HG02884 (cell line): ENCODE measurements around the gene KRT80.
"Not testable (repeated sequence)": the region's sequence is repeated elsewhere in the genome, so short reads cannot be mapped to it uniquely, and the experiment has no call there.

Source experiments
- ATAC-seq: cut with Tn5 transposase; IDR thresholded peaks from one replicate; pipeline ENCODE4 v1.9.1; 2021; ENCODE audit warnings: mild to moderate bottlenecking, moderate library complexity; ENCODE audit not compliant: unreplicated experiment

The KRT80 gene

DNA sequence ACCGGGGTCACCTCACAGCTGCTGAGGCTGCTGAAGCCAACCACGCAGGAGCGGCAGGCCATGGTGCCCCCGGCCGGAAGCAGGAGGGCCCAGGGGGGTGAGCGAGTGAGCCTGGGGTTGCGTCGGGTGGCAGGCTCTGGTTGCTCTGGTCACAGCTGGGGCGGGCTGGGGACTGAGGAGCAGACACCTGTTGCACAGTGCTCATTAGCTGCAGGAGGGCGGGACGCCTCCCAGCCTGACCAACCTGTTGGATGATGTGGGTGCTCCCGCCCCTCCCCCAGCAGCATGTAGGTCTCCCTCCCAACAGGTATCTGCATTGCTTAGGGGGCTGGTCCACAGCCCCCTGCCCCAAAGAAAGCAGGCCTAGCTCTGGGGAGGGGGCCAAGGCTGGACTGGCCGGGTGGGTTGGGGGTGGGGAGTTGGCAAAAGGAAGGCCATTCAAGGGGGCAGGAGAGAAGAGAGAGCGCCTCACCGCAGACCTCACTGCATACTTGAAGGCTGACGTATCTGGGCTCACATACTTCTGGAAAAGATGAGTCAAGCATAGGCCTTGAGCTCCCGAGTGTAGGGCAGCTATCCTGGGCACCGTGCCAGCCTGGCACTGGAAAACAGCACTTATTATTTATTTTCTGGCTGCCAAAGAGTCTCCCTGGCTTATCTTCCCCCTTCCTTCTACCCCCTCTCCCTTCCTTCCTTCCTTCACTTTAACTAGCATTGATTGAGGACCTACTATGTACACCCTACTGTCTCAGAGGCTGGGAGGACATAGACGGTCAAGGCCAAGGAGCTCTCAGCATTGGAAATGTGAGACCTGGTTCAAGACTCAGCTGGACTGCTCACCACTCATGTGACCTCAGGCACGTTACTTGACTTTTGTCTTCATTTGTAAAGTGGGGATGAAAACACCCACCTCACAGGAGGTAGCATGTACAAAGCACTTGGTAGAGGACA is at the start of gene KRT80:
TSS of gene KRT80 (minus strand) at position 174 of the 951 bp plus-strand sequence. CDS start at position 62, 112 bp downstream.
- no peak for ATAC-seq

DNA sequence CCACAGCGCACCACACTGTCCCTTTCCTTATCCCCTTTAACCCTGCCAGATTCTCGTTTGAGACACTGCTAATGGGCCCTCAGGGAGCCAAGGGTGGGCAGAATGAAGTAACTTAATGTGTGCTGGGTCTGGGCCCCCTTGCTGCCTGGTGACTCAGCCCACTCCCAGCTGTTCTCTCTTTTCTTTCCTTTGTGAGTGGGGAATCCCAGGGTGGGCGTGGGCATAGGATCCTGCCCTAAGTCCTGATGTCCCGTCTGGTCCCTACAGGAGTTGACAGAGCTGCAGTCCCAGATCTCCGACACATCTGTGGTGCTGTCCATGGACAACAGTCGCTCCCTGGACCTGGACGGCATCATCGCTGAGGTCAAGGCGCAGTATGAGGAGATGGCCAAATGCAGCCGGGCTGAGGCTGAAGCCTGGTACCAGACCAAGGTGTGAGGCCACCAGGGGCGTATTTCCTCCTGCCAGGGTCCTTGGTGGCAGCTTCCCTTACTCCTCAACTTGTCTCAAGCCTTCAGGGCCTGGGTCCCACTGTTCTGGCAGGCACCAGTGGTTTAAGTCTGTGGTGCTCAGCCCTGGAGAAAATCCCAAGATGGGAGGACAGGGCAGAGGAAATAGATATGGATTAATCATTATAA is 49.5 kb upstream of the KRT80 start:
- ATAC-seq = no peak

DNA sequence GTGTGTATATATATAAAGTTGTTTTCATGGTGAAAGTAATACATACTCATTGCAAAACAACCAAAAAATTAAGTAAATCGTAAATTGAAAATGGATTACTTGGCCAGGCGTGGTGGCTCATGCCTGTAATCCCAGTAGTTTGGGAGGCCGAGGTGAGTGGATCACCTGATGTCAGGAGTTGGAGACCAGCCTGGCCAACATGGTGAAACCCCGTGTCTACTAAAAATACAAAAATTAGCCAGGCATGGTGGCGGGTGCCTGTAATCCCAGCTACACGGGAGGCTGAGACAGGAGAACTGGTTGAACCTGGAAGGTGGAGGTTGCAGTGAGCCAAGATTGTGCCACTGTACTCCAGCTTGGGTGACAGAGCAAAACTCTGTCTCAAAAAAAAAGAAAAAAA is 48.4 kb upstream of the KRT80 start:
- not testable (repeated sequence) for ATAC-seq

DNA sequence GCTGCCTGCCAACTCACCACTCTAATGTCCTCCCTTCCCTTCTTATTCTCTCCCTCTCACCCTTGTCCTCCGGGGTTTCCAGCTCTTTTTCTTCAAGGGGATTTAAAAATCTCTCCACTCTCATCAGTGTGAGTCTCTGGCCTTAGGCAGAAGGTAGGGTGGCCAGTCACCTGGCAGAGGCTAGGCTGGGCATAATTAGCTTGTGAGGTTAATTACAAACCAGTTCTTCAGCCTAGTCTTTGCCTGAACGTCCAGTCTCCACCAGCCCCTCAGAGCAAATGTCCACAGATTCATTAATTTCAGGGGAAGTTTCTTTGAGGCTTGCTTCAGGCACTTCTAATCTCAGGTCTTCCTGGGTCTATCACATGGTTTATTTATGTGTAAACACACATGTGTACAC is 48.0 kb upstream of the KRT80 start:
- no peak for ATAC-seq

DNA sequence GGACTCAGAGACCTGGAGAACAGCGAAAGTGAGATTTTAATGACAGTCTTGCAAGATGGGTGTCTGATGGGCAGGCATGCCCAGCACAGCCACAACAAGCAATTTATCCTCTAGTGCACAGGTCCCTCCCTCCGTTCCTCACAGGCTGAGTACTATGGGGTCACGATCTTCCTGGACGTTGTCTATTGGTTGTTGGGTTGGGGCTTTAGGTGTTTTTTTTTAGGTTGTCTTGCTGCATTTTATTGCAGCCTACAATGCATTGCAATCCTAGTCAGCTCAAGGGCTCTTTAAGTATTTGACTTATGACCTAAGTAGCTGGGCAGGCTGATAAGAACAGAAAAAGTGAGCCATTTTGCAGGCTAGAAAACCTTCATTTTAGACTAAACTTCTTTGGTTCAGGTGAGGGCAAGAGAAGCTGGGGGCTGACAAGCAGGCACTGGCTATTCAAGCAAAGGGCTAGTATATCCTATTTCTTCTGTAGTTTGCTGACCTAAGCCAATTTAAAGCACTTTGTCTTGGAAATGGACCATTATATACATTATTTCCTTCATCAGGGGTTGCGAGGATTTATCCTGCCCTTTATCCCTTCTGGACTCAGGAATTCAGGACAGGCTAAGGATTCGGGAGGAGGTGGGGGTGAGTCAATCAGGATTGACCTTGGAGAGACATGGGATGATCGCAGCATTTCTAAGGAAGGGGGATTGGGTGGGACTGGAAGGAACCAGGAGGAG is 47.3 kb upstream of the KRT80 start:
- ATAC-seq = no peak

DNA sequence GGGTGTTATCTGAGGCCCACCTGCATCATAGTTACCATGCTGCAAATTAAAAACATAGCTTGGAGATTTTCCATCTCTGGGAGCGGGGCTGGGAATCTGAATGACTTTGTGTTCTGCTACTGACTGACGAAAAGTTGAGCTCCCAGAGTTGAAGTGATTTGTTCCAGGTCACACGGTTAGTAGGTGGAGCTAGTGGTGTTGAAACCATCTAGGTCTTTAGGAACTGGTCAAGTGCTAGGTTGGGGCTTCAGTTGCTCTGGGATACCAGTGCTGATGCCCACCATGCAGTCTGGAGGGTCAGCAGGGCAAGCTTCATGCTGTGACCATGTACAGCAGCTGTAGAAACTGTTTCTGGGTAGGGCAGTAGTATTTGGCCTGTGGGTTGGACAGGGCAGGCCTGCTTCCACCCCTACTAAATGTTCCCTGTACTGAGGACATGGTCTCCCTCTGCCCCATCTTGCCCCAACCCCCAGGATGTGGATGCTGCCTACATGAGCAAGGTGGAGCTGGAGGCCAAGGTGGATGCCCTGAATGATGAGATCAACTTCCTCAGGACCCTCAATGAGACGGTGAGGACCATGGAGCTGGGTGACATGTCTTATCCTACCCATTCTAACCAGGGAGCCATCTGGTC is 46.5 kb upstream of the KRT80 start:
- no peak for ATAC-seq

DNA sequence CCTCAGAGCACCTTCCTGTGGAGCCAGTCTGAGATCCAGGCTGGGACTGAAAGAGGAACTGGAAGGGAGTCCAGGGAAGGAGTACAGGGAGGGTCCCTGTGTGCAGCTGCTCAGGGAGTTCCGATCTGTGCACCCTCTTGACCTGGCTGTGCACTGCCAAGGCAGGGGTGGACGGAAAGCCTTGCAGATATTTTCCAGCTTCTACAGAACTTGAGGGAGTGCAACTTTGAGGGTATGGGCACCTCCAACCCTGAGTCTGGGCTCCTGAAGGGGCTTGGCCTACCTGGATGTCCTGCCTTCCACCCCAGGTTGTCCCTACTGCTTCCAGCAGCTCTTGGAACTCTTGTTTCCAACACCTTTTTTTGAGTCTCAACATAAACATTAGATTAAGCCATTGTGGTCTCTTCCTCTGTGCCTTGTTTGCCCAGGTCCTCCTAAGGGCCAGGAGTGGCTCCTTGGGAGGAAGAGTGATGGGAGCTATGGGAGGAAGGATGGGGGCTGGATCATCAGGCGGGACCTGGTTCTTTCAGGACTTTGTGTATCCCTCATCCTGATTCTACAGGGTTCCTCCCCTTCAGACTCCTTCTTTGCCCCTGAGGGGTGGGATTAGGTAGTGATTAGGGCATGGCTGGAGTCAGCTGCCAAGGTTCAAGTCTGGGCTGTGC is 44.7 kb upstream of the KRT80 start:
- ATAC-seq = no peak

DNA sequence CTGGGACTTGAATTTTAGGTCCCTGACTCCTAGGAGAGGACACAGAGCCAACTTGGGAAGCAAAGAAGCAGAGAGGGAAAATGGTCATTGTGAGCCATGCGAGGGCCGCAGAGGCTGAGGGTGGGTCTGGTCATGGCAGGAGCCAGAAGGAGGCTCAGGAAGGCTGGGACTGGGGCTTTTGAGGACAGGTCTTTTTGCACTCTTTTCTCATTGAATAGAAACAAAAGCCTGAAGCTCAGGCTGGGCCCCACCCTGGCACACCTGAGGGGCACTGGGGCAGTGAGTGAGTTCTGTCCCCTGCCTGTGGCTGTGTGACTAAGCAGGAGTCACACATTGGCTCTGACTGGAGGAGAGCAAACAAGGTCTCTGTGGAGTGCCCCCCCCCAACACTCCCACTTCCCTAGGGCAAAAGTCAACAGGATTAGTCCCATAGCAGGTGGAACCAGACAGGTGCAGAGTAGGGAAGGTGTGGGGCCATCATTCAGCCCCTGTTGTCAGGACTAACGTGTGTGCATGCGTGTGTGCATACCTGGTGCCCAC is 44.1 kb upstream of the KRT80 start:
- no peak for ATAC-seq

DNA sequence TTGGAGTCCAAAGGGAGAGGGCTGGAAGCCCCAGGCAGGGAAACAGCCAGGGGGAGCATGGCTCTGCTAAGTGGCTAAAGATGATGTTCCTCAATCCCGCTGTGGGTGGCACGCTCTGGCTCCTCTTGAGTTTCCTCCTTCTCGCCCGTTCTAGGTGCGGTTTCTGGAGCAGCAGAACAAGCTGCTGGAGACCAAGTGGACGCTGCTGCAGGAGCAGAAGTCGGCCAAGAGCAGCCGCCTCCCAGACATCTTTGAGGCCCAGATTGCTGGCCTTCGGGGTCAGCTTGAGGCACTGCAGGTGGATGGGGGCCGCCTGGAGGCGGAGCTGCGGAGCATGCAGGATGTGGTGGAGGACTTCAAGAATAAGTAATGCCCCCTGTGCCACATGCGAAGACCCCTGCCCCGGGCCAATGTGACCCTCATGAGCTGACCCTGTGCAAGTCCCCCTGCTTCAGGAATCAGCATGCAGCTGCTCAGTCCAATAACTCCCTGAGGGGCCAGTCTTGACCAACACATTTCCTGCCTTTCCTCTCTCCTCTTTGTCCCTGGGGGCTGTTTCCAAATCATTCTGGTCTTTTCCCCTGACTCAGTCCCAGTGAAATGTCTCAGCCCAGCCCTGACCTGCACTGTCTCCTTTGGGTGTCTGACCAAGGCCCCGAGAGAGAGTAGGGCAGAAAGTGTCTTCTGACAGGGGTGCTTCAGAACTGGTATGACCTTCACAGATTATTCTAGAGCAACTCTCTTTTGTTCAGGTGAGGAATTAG is 43.4 kb upstream of the KRT80 start:
- no peak for ATAC-seq

DNA sequence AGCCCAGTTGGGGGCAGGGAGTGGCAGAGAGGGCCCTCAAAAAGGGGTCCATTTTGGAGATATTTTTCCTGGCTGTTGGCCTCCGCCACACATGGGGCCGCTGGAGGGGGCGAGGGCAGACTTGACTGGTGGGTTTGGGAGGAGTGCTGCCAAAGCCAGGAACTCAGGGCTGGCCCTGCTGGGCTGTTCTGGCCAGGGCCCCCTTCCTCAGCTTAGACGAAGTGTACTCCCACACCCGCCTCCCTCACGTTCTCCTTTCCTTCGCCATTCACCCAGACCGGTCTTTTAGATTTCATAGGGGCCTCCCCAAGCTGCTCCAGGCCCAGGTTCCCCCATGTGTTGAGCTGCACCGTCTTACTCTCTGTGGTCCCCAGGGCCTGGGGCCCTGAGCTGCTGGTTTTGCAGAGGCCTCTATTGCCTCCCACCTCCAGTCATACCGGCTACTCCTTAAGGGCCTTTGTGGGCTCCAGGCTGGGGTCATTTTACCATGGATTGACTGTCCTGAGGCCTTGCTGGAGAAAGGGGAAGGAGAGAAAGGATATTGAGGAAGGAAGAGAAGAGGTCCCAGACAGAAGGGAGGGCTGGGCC is 42.5 kb upstream of the KRT80 start:
- ATAC-seq = no peak

DNA sequence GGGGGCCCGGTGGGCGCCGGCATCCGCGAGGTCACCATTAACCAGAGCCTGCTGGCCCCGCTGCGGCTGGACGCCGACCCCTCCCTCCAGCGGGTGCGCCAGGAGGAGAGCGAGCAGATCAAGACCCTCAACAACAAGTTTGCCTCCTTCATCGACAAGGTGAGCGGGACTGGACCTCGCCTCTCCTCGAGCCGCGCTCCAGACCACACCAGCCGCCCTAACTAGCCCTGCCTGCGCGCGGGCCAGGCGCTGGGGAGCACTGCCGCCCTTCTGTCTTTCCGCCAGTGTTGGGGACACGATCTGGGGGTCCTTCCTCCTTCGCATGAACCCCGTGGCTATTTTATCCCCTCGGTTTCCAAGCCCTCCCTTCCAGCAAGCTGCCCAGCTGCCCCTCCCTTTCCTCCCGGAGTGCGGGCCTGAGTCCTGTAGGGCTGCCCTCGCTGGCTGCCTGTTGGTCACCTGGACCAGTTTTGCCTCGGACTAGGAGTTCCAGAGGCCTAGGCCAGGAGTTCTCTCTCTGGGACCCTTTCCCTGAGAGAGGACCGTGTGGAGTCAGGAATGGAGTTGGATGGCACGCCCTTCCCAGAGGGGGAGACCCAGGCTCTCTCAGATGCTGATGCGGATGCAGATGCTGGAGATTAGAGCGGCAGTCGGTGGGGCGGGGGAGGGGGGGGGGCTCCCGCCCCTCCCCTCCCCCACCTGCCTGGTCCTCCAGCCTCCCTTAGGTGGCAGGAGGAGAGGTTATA is 41.8 kb upstream of the KRT80 start:
- no peak for ATAC-seq

DNA sequence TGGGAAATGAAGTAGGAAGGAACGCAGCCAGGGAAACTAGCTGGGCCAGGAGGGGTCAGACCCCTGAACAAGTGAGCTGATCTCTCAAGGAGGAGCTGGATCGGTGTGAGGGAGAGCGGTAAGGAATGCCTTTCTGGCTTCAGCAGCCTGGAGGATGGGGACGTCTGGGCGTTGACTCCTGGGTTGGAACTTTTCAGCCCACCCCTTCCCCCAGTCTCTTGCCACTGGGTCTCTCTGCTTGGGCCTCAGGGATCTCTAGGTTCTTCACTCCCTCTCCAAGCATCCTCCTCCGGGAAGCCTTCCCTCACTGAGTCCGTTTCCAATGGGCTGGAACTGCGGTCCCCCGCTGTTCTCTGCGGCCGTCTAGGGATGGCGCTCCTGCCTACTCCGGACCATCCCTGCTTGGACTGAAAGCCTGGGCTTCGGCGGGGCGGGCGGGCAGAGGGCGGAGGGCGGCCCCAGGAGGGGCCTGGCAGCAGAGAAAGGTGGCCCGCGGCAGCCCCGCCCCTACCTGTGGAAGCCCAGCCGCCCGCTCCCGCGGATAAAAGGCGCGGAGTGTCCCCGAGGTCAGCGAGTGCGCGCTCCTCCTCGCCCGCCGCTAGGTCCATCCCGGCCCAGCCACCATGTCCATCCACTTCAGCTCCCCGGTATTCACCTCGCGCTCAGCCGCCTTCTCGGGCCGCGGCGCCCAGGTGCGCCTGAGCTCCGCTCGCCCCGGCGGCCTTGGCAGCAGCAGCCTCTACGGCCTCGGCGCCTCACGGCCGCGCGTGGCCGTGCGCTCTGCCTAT is 41.1 kb upstream of the KRT80 start, which contains the start of gene KRT7:
TSS of gene KRT7 (plus strand) at position 570 of the 788 bp plus-strand sequence. CDS start at position 624, 54 bp downstream.
- ATAC-seq = no peak

DNA sequence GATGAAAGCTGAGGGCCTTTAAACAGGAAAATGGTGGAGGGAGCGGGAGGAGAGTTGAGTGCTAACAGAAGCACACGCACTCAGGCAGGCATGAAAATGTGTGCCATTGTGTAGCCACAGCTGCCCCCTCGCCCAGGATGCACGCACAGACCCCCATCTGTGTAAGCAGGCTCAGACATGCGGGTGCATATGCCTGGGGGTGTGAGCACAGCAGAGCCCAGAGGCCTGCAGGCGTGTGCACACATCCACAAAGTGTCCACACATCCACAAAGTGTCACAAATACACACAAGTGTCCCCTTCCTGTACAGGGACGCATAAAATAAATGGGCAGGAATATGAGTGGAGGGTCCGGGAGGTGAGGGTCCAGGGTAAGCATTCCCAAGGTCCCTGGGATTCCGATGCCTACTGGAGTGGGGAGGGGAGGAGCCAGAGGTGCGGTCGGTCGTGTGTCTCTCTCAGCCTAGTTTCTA is 40.4 kb upstream of the KRT80 start:
- no peak for ATAC-seq

DNA sequence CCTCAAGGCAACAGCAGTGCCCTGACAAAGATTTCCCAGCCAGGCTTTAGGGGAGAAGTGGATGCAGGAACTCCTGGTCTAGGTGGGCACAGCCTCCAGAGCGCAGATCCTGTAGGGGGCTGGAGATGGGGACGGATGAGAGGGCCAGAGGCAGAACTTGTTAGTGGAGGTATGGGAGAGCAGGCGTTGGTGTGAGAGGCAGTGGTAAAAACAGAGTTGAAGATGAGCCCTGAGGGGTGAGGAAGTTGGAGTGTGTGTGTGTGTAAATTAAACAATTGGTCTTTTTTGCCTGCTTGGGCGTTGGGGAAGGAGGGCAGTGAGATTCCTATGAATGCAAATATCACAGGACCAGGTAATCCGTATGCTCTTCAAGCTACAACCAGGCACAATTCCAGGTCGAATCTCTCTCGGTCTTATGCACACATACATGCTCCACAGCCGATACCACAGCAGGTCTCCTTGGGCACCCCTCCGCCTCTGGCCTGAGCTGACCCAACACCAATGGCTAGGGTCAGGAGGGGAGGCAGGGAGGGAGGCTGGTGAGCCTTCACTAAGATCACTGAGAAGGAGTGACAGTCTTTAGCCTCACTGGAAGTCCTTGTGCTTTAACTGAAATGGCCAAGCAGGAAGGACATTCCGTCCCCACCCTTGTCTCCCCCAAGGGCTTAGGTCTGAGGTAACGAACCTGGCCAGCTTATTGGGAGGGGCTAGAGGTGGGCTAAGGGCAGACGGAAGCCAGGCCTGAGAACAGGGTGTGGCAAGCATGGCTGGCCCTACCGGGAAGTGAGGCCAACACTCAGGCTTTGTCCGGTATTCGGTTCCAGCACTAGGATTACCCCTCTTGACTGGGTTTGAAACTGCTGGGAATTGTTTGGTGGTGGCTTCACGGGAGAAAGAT is 39.7 kb upstream of the KRT80 start:
- ATAC-seq = no peak

DNA sequence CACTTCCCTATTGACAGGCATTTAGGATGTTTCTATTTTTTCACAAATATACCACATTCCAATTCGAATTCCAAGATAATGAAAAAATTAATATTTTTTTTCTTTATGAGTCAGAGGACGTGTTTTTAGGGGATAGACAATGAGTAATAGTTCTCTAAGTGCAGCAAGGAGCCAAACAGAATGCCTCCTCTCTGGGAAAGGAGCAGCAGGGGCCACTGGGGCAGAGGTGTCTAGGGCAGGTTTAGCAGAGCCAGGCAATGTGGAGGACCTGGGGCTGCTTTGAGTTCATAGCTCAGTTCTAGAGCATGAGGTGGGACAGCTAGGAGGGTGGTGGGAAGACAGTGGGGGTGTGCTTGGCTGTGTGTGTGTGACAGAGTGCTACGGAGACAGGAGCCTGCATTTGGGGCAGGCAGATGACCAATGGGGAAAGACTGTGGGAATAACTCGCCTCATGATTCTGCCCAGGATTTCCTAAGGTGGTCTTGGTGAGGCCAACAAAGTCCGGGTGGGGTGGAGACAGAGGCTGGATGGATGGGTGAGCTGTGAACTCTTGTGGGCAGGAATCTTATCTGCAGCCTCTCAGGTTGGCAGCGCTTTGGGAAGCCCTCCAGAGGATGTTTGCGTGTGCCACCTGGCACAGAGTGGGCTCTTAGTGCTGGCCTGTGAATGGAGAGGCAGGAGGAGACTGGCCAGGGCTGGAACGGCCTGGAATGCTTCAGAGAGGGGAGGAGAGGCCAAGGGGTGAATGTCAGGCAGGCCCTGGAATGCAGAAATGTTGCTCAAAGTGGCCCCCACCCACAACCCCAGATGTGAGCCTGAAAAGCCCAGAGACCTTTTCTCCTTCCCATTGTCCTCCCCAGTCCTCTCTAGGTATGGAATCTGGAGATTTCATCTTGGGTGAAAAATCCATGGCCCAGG is 38.8 kb upstream of the KRT80 start:
- ATAC-seq = no peak
